Sigmoid colon (tissue), 7 donors: Measurements from ENCODE around the gene BBS2. TPM values are rescaled to one million over a fixed set of nuclear protein-coding genes. Genes with fewer than 3 reads are reported as not detected.

ENCODE experiments used
- DNase-seq: peaks from one replicate; pipeline ENCODE4 v3.0.0-alpha.2; 2019
- H3K27ac ChIP-seq, 4 donors: fragments of 200-600 bp; sonication (generic); one replicate each; pipeline ENCODE4 v1.5.1; 2016 to 2019; ENCODE audit warnings: mild to moderate bottlenecking in 1 of 4
- H3K27me3 ChIP-seq, 3 donors: fragments of 200-600 bp; sonication (generic); one replicate each; pipeline ENCODE4 v1.5.1; 2019; ENCODE audit warnings: mild to moderate bottlenecking in 1 of 3
- H3K36me3 ChIP-seq, 4 donors: fragments of 200-600 bp; sonication (generic); one replicate each; pipeline ENCODE4 v1.5.1; 2016 to 2019
- H3K4me1 ChIP-seq, 4 donors: fragments of 200-600 bp; sonication (generic); one replicate each; pipeline ENCODE4 v1.5.1; 2017 to 2019
- H3K4me3 ChIP-seq, 4 donors: fragments of 200-600 bp; sonication (generic); one replicate each; pipeline ENCODE4 v1.5.1; 2017 to 2019; ENCODE audit warnings: mild to moderate bottlenecking in 2 of 4, moderate library complexity in 1 of 4
- H3K9me3 ChIP-seq, 4 donors: fragments of 200-600 bp in 3 of 4; sonication (generic) in 3 of 4; one replicate each; pipeline versions ENCODE4 v1.5.1 to v1.6.1; 2013 to 2019
- EP300 ChIP-seq, 4 donors: sonication (generic); formaldehyde crosslinking; IDR thresholded peaks; one replicate each; pipeline ENCODE4 v1.6.1; 2017; ENCODE audit warnings: antibody characterized with exemption in 4 of 4
- POLR2A ChIP-seq, 2 donors: fragments of 450-650 bp; IDR thresholded peaks; one replicate each; pipeline ENCODE4 v1.6.1; 2016; ENCODE audit warnings: antibody characterized with exemption in 2 of 2, mild to moderate bottlenecking in 2 of 2, moderate library complexity in 2 of 2
- POLR2AphosphoS5 ChIP-seq, 4 donors: sonication (generic); formaldehyde crosslinking; IDR thresholded peaks; one replicate each; pipeline ENCODE4 v1.6.1; 2017; ENCODE audit warnings: antibody characterized with exemption in 4 of 4
- WGBS, 2 donors: extraction: QIAGEN DNeasy Blood & Tissue Kit; methylation state at CpG; one replicate each; pipeline ENCODE4 v1.1.7; 2013; 5-methylcytosine and 5-hydroxymethylcytosine counted together
- intact Hi-C: fragments of 100-400 bp; cut with DNase I; formaldehyde crosslinking; loops from one replicate; pipeline ENCODE4 v1.15.1; 2023
- polyA plus RNA-seq, 3 donors: library from polyadenylated mRNA; stranded (reverse); fragments of 200-250 nt; gene quantifications; one replicate each; pipeline ENCODE4 v1.2.3, GENCODE V29; 2013
- total RNA-seq, 4 donors: library from RNA; depleted of rRNA; stranded (reverse); fragments of >200 nt; gene quantifications; one replicate each; pipeline ENCODE4 v1.1.0, GENCODE V29; 2016
- TF ChIP-seq, protein P1 (sequence below), 4 experiments: fragments of 450-650 bp in 3 of 4; fragments of 200-600 bp in 1 of 4; IDR thresholded peaks; one replicate each; pipeline ENCODE4 v1.5.1; 2016 to 2019; ENCODE audit warnings: antibody characterized with exemption in 4 of 4, mild to moderate bottlenecking in 3 of 4, moderate library complexity in 2 of 4
- donor health status: healthy with polysubstance abuse.
- donor health status: Bipolar disorder and iron deficiency.
- donor health status: healthy.

Gene BBS2, protein sequence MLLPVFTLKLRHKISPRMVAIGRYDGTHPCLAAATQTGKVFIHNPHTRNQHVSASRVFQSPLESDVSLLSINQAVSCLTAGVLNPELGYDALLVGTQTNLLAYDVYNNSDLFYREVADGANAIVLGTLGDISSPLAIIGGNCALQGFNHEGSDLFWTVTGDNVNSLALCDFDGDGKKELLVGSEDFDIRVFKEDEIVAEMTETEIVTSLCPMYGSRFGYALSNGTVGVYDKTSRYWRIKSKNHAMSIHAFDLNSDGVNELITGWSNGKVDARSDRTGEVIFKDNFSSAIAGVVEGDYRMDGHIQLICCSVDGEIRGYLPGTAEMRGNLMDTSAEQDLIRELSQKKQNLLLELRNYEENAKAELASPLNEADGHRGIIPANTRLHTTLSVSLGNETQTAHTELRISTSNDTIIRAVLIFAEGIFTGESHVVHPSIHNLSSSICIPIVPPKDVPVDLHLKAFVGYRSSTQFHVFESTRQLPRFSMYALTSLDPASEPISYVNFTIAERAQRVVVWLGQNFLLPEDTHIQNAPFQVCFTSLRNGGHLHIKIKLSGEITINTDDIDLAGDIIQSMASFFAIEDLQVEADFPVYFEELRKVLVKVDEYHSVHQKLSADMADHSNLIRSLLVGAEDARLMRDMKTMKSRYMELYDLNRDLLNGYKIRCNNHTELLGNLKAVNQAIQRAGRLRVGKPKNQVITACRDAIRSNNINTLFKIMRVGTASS
- total RNA-seq (10 to 100 TPM; 40.8 to 74.2 (median 48.0) TPM), polyA plus RNA-seq (10 to 100 TPM; 13.2 to 33.6 (median 25.7) TPM)

DNA sequence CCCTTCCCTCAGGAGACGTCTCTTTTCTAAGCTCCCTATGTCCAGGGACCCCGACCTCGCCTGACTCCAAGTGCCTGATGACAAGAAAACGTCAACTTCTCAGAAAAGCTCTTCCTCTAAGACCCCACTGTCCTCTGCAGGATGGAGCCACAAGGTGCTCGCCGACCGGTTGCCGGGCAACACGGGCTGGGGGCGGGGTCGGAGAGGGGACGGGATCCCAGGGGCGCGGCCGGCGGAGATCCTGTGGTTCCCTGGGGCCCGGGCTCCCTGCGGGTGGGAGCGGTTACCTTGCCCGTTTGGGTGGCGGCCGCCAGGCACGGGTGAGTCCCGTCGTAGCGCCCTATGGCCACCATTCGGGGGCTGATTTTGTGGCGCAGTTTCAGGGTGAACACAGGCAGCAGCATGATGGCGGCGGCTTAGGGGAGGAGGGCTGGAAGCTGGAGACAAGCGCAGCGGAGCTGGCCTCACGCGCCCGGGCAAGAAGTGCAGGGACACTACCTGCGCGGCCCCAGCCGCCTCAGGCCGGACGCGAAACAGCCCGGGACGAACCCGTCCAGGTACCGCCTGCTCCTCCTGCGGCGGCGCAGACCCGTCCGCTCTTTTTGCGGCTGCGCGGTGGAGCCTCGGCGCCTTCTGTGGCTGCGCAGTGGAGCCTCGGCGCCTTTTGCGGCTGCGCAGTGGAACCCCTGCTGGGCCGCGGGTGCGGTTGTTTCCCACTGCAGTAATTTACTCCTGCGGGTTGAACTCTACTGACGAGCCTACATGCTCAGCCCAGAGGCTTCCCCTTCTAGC, at the start of gene BBS2:
Gene BBS2, minus strand, starts transcription at position 566 of the 792 bp plus-strand sequence. Its CDS starts 162 bp downstream, at position 404.
- no peaks in the 10 kb centered on the region for H3K27me3 ChIP-seq
- peak within 1 kb of the TSS; percentile 81 to 99 (median 89) for H3K4me3 ChIP-seq
- DNase-seq = peak; percentile 94
- TF ChIP-seq POLR2AphosphoS5 (IDR thresholded peaks at IDR 0.05) (peak; percentile 79 to 93 (median 91)), EP300 (IDR thresholded peaks at IDR 0.05) (no peak), POLR2A (IDR thresholded peaks at IDR 0.05) (peak; percentile 64 to 72)
- TF ChIP-seq, protein P1, sequence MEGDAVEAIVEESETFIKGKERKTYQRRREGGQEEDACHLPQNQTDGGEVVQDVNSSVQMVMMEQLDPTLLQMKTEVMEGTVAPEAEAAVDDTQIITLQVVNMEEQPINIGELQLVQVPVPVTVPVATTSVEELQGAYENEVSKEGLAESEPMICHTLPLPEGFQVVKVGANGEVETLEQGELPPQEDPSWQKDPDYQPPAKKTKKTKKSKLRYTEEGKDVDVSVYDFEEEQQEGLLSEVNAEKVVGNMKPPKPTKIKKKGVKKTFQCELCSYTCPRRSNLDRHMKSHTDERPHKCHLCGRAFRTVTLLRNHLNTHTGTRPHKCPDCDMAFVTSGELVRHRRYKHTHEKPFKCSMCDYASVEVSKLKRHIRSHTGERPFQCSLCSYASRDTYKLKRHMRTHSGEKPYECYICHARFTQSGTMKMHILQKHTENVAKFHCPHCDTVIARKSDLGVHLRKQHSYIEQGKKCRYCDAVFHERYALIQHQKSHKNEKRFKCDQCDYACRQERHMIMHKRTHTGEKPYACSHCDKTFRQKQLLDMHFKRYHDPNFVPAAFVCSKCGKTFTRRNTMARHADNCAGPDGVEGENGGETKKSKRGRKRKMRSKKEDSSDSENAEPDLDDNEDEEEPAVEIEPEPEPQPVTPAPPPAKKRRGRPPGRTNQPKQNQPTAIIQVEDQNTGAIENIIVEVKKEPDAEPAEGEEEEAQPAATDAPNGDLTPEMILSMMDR (IDR thresholded peaks at IDR 0.05) = peak in 1 of 4 experiments; percentile 13
- intact Hi-C loops = no loop called here
- H3K27ac ChIP-seq = peak within 1 kb of the TSS; percentile 86 to 95 (median 88)
- no peaks in the 10 kb centered on the region for H3K9me3 ChIP-seq
- 0 to 1% methylated on average over 65 of the region's 65 CpGs for WGBS, 2 donors
- no peaks in the 10 kb centered on the region for H3K36me3 ChIP-seq
- H3K4me1 ChIP-seq = peaks cover 0 to 45% (median 19%) of the 10 kb centered on the region in 4 donors

DNA sequence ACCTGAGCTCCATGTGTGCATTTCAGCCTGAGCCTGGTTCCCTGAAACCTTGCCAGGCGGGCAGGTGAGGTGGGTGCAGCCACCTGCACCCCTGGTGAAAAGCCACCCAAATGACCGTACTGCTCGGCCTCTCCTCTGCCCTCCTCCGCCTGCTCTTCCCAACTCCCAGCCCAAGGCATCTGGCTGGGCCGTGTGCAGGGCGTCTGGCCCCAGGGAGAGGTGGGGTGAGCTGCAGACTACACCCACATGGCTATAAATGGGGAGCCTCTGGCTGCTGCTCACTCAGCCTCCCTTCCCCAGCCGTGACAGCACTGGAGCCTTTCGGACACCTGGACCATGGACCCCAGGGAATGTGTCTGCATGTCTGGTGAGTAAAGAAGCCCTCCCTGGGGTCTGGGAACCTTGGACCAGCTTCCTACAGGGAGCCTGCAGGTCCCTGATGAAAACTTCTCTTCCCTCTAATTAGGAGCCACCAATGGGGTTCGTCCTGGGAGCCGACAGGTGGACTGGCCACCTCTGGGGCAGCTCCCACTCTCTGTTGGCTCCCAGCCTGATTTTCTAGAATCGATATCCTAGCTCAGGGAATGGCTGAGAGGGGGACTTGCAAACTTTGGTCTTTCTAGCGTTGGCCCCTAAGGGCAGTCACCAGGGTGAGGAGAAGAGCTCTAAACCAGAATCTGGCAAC, 45.1 kb upstream of the BBS2 start, which contains the start of gene MT4:
Gene MT4, plus strand, starts transcription at position 281 of the 685 bp plus-strand sequence. Its CDS starts 56 bp downstream, at position 337.
- no peak for TF ChIP-seq POLR2A (IDR thresholded peaks at IDR 0.05)
- no peak for TF ChIP-seq POLR2AphosphoS5 (IDR thresholded peaks at IDR 0.05)
- TF ChIP-seq, protein P1 (IDR thresholded peaks at IDR 0.05) = no peak
- no peaks in the 10 kb centered on the region for H3K9me3 ChIP-seq
- no peak within 1 kb of the TSS for H3K27ac ChIP-seq
- H3K36me3 ChIP-seq = no peaks in the 10 kb centered on the region
- no peaks in the 10 kb centered on the region for H3K4me1 ChIP-seq
- intact Hi-C loops = no loop called here
- no peak for DNase-seq
- H3K27me3 ChIP-seq = peaks cover 0 to 3% (median 0%) of the 10 kb centered on the region in 3 donors
- no peak within 1 kb of the TSS for H3K4me3 ChIP-seq
- 80 to 83% methylated on average over 12 of the region's 12 CpGs for WGBS, 2 donors

- Histone ChIP-seq H3K36me3 (no peaks in the 10 kb centered on the region), H3K4me3 (no peak overlapping the region), H3K9me3 (no peaks in the 10 kb centered on the region), H3K27ac (no peak overlapping the region), H3K4me1 (no peaks in the 10 kb centered on the region), H3K27me3 (peaks cover 0 to 6% (median 3%) of the 10 kb centered on the region in 3 donors)
- DNase-seq = no peak
- WGBS, 2 donors = 89 to 98% methylated on average over 1 of the region's 1 CpG
- intact Hi-C loops = no loop called here
- TF ChIP-seq, protein P1 (IDR thresholded peaks at IDR 0.05) = no peak
- TF ChIP-seq POLR2A (IDR thresholded peaks at IDR 0.05) (no peak), EP300 (IDR thresholded peaks at IDR 0.05) (no peak), POLR2AphosphoS5 (IDR thresholded peaks at IDR 0.05) (no peak)
Observed at GRCh38 chr16:56561126-56561525, 41.3 kb upstream of the BBS2 start.

- H3K27me3 ChIP-seq = peaks cover 0 to 4% (median 3%) of the 10 kb centered on the region in 3 donors
- TF ChIP-seq POLR2AphosphoS5 (IDR thresholded peaks at IDR 0.05) = no peak
- TF ChIP-seq POLR2A (IDR thresholded peaks at IDR 0.05) = no peak
- TF ChIP-seq, protein P1 (IDR thresholded peaks at IDR 0.05) = no peak
- no peak for TF ChIP-seq EP300 (IDR thresholded peaks at IDR 0.05)
- no peak overlapping the region for H3K4me3 ChIP-seq
- 27 to 58% methylated on average over 1 of the region's 1 CpG for WGBS, 2 donors
- no peak for DNase-seq
- intact Hi-C loops = no loop called here
- no peaks in the 10 kb centered on the region for H3K9me3 ChIP-seq
- no peaks in the 10 kb centered on the region for H3K4me1 ChIP-seq
- H3K36me3 ChIP-seq = no peaks in the 10 kb centered on the region
- H3K27ac ChIP-seq = no peak overlapping the region
Observed at GRCh38 chr16:56560447-56560846, 40.6 kb upstream of the BBS2 start.
